Loucy (cell line): ENCODE measurements around the gene VPS13D.

Experiments used
- EZH2phosphoT487 ChIP-seq: fragments of 200-600 bp; IDR thresholded peaks from 2 replicates; pipeline ENCODE4 v1.6.1; 2018; ENCODE audit warnings: antibody characterized with exemption, mild to moderate bottlenecking, moderate library complexity, borderline replicate concordance
- TF ChIP-seq, protein P1 (sequence below): fragments of 200-600 bp; sonication (generic); conservative IDR thresholded peaks from 2 replicates; pipeline ENCODE4 v1.5.1; 2014; ENCODE audit warnings: mild to moderate bottlenecking, antibody characterized with exemption, low read length

DNA sequence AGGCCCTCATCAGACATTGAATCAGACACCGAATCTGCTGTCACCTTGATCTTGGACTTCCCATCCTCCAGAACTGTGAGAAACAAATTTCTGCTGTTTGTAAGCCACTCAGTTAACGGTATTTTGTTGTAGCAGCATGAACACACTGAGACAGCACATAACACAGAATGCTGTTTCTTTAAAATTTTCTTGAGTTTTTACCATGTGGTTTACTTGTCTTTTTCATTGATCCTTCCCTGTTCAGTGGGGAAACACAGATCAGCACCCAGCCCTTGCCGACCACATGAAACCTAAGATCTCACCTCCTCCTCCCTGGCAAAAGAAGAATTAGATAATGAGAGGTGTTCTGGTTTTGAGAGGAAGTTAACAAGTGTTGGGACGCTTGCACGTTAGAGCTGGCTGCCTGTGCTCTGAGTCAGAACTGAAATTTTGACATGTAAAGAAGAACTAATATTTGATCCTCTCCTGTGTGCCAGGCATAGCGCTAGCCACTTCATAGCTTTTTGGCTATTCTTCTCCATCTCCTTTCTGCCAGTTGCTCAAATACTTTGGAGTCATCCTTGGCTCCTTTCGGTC, 208.6 kb downstream of the VPS13D start:
- TF ChIP-seq, protein P1, sequence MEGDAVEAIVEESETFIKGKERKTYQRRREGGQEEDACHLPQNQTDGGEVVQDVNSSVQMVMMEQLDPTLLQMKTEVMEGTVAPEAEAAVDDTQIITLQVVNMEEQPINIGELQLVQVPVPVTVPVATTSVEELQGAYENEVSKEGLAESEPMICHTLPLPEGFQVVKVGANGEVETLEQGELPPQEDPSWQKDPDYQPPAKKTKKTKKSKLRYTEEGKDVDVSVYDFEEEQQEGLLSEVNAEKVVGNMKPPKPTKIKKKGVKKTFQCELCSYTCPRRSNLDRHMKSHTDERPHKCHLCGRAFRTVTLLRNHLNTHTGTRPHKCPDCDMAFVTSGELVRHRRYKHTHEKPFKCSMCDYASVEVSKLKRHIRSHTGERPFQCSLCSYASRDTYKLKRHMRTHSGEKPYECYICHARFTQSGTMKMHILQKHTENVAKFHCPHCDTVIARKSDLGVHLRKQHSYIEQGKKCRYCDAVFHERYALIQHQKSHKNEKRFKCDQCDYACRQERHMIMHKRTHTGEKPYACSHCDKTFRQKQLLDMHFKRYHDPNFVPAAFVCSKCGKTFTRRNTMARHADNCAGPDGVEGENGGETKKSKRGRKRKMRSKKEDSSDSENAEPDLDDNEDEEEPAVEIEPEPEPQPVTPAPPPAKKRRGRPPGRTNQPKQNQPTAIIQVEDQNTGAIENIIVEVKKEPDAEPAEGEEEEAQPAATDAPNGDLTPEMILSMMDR = no peak
- TF ChIP-seq EZH2phosphoT487 = no peak
